Subcutaneous abdominal adipose tissue (tissue), 5 donors: ENCODE results near the gene HSD17B14.
"Not testable (repeated sequence)": the region's sequence is repeated elsewhere in the genome, so short reads cannot be mapped to it uniquely, and the experiment has no call there.

ENCODE experiments used
- H3K27ac ChIP-seq: one replicate; pipeline ENCODE4 v1.7.0; 2013; ENCODE audit warnings: low read depth, mild to moderate bottlenecking, inconsistent platforms, low read length, moderate library complexity
- H3K27me3 ChIP-seq, 5 donors: one replicate each; pipeline ENCODE4 v1.7.0; 2013; ENCODE audit warnings: low read length in 5 of 5, inconsistent platforms in 1 of 5; ENCODE audit not compliant: control insufficient read depth in 5 of 5, insufficient read depth in 4 of 5
- H3K36me3 ChIP-seq, 5 donors: one replicate each; pipeline ENCODE4 v1.7.0; 2013; ENCODE audit warnings: low read length in 5 of 5; ENCODE audit not compliant: control insufficient read depth in 5 of 5, insufficient read depth in 5 of 5
- H3K4me1 ChIP-seq, 5 donors: one replicate each; pipeline ENCODE4 v1.7.0; 2013; ENCODE audit warnings: low read length in 5 of 5, mild to moderate bottlenecking in 3 of 5, moderate library complexity in 1 of 5; ENCODE audit not compliant: control insufficient read depth in 5 of 5, insufficient read depth in 5 of 5
- H3K4me3 ChIP-seq, 5 donors: one replicate each; pipeline ENCODE4 v1.7.0; 2013; ENCODE audit warnings: low read length in 5 of 5, low read depth in 1 of 5
- H3K9ac ChIP-seq, 5 donors: one replicate each; pipeline ENCODE4 v1.7.0; 2013; ENCODE audit warnings: low read length in 5 of 5, mild to moderate bottlenecking in 4 of 5, moderate library complexity in 3 of 5
- H3K9me3 ChIP-seq, 5 donors: one replicate each; pipeline ENCODE4 v1.7.0; 2013; ENCODE audit warnings: low read length in 5 of 5; ENCODE audit not compliant: control insufficient read depth in 5 of 5
- donor health status: healthy.
- donor health status: healthy.
- donor health status: healthy.
- donor health status: healthy.
- donor health status: healthy.

The HSD17B14 gene

GRCh38 chr19:48793271-48793670, 43.0 kb downstream of the HSD17B14 start:
- Histone ChIP-seq H3K4me3 (no peak overlapping the region), H3K27me3 (peaks cover 0 to 4% (median 0%) of the 10 kb centered on the region in 5 donors), H3K27ac (no peak overlapping the region), H3K36me3 (no peaks in the 10 kb centered on the region), H3K9me3 (no peaks in the 10 kb centered on the region), H3K9ac (no peak overlapping the region), H3K4me1 (peaks cover 9 to 18% (median 12%) of the 10 kb centered on the region in 5 donors)

GRCh38 chr19:48787331-48787730, 49.0 kb downstream of the HSD17B14 start:
- H3K9me3 ChIP-seq, H3K27ac ChIP-seq, H3K4me1 ChIP-seq, H3K9ac ChIP-seq, H3K36me3 ChIP-seq, H3K4me3 ChIP-seq, H3K27me3 ChIP-seq: not testable (repeated sequence)

GRCh38 chr19:48786422-48786821, 49.9 kb downstream of the HSD17B14 start:
- H3K27ac ChIP-seq, H3K4me1 ChIP-seq: not testable (repeated sequence)

GRCh38 chr19:48784527-48784926, 51.8 kb downstream of the HSD17B14 start:
- H3K36me3 ChIP-seq, result no peaks in the 10 kb centered on the region
- H3K4me1 ChIP-seq, result peaks cover 3 to 22% (median 9%) of the 10 kb centered on the region in 5 donors
- no peaks in the 10 kb centered on the region for H3K9me3 ChIP-seq
- H3K27ac ChIP-seq, result no peak overlapping the region
- H3K9ac ChIP-seq, result no peak overlapping the region
- H3K27me3 ChIP-seq, result no peaks in the 10 kb centered on the region
- H3K4me3 ChIP-seq, result no peak overlapping the region

More at GRCh38 chr19:48786422-48786821, 49.9 kb downstream of the HSD17B14 start:
- H3K36me3 ChIP-seq, H3K27me3 ChIP-seq, H3K9me3 ChIP-seq, H3K4me3 ChIP-seq, H3K9ac ChIP-seq: not testable (repeated sequence)

GRCh38 chr19:48780631-48781391, 55.5 kb downstream of the HSD17B14 start:
- Histone ChIP-seq H3K9ac (no peak overlapping the region), H3K36me3 (no peaks in the 10 kb centered on the region), H3K27me3 (no peaks in the 10 kb centered on the region), H3K27ac (peak overlapping the region; percentile 37), H3K4me1 (peaks cover 3 to 22% (median 9%) of the 10 kb centered on the region in 5 donors), H3K9me3 (no peaks in the 10 kb centered on the region), H3K4me3 (no peak overlapping the region)

- no peaks in the 10 kb centered on the region for H3K9me3 ChIP-seq
- no peaks in the 10 kb centered on the region for H3K27me3 ChIP-seq
- peaks cover 3 to 22% (median 9%) of the 10 kb centered on the region in 5 donors for H3K4me1 ChIP-seq
- H3K27ac ChIP-seq, result no peak overlapping the region
- no peak overlapping the region for H3K9ac ChIP-seq
- no peaks in the 10 kb centered on the region for H3K36me3 ChIP-seq
- H3K4me3 ChIP-seq, result no peak overlapping the region
These were observed 56.7 kb downstream of the HSD17B14 start for GRCh38 chr19:48779636-48780035.

GRCh38 chr19:48777720-48778119, 58.6 kb downstream of the HSD17B14 start:
- Histone ChIP-seq H3K4me1 (peaks cover 3 to 22% (median 9%) of the 10 kb centered on the region in 5 donors), H3K4me3 (no peak overlapping the region), H3K27ac (no peak overlapping the region), H3K36me3 (no peaks in the 10 kb centered on the region), H3K27me3 (no peaks in the 10 kb centered on the region), H3K9ac (no peak overlapping the region), H3K9me3 (no peaks in the 10 kb centered on the region)

GRCh38 chr19:48777139-48777538, 59.2 kb downstream of the HSD17B14 start:
- H3K9me3 ChIP-seq, result no peaks in the 10 kb centered on the region
- H3K27ac ChIP-seq, result no peak overlapping the region
- no peak overlapping the region for H3K4me3 ChIP-seq
- no peak overlapping the region for H3K9ac ChIP-seq
- no peaks in the 10 kb centered on the region for H3K27me3 ChIP-seq
- H3K4me1 ChIP-seq, result peaks cover 3 to 22% (median 11%) of the 10 kb centered on the region in 5 donors
- no peaks in the 10 kb centered on the region for H3K36me3 ChIP-seq

- Histone ChIP-seq H3K27ac (no peak overlapping the region), H3K27me3 (peaks cover 0 to 2% (median 0%) of the 10 kb centered on the region in 5 donors), H3K4me1 (peaks cover 0 to 7% (median 2%) of the 10 kb centered on the region in 5 donors), H3K9me3 (no peaks in the 10 kb centered on the region), H3K4me3 (no peak overlapping the region), H3K36me3 (no peaks in the 10 kb centered on the region), H3K9ac (no peak overlapping the region)
These were observed 63.8 kb downstream of the HSD17B14 start for GRCh38 chr19:48772503-48772953.

GRCh38 chr19:48770734-48771472, 65.4 kb downstream of the HSD17B14 start:
- peaks cover 0 to 2% (median 0%) of the 10 kb centered on the region in 5 donors for H3K27me3 ChIP-seq
- no peaks in the 10 kb centered on the region for H3K36me3 ChIP-seq
- no peak overlapping the region for H3K27ac ChIP-seq
- H3K9ac ChIP-seq, result no peak overlapping the region
- no peak overlapping the region for H3K4me3 ChIP-seq
- H3K9me3 ChIP-seq, result no peaks in the 10 kb centered on the region
- peaks cover 0 to 7% (median 2%) of the 10 kb centered on the region in 5 donors for H3K4me1 ChIP-seq
